ENCODE data around the gene MYLIP. TPM values are rescaled to one million over a fixed set of nuclear protein-coding genes. Genes with fewer than 3 reads are reported as not detected.

MYLIP gene
- total and polyA plus RNA-seq, 2 donors from 2014 or later = 27.1 to 52.8 TPM

- Histone ChIP-seq H3K36me3 (ENCODE audit: control insufficient read depth in 2 of 3, insufficient read depth in 3 of 3, low read length in 3 of 3) (peaks cover 5 to 33% (median 10%) of the 10 kb centered on the region in 3 donors), H3K9ac (ENCODE audit: low read length in 3 of 3) (no peak overlapping the region)
- TF ChIP-seq CTCF (IDR thresholded peaks at IDR 0.05; ENCODE audit: borderline replicate concordance, extremely low read depth, insufficient read depth) = no peak
These were observed 21.2 kb downstream of the MYLIP start for GRCh38 chr6:16150098-16150497.

DNA sequence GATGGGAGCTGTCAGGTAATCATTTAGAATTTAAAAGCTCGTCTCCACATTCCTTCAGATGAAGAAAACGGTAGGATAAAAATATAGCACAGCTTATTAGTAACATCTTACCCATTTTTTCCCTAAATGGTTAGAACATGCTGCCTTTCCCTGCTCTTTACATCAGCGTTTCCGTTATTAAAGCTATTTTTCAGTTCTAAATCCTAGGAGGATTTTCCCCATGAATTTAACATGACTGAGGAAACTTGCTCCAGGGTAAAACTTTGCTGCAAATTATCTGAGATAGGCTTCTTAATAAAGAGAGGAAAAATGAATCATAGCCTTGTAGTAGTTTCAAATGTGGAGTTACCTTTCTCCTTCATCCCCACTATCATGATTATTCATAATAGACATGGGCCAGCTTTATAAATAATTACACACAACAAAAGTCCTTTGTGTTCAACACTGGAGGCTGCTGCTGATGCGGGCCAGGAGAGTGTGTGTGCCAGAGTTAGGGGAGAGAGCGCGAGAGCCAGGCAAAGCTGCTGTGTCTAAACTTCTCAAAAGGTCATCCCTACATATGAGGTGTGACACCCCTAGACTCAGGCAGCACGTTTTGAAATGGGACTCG is 24.4 kb downstream of the MYLIP start:
- Histone ChIP-seq H3K9me3 (ENCODE audit: control insufficient read depth in 2 of 3, insufficient read depth in 1 of 3, low read length in 3 of 3) (no peaks in the 10 kb centered on the region), H3K9ac (ENCODE audit: low read length in 3 of 3) (no peak overlapping the region), H3K4me3 (ENCODE audit: low read length in 3 of 3) (no peak overlapping the region), H3K27me3 (ENCODE audit: control insufficient read depth, insufficient read depth, low read length) (no peaks in the 10 kb centered on the region), H3K36me3 (ENCODE audit: control insufficient read depth in 2 of 3, insufficient read depth in 3 of 3, low read length in 3 of 3) (peaks cover 4 to 7% (median 5%) of the 10 kb centered on the region in 3 donors), H3K27ac (ENCODE audit: low read depth in 2 of 2, low read length in 2 of 2) (no peak overlapping the region), H3K4me1 (ENCODE audit: control insufficient read depth in 2 of 3, insufficient read depth in 2 of 3, low read depth in 1 of 3, low read length in 3 of 3) (peaks cover 0 to 1% (median 0%) of the 10 kb centered on the region in 3 donors)
- TF ChIP-seq CTCF (IDR thresholded peaks at IDR 0.05; ENCODE audit: borderline replicate concordance, extremely low read depth, insufficient read depth) = no peak
- no peak for DNase-seq
- FAIRE-seq = no peak
- intact Hi-C loops (cut with DNase I) = no loop called here

More at GRCh38 chr6:16150098-16150497, 21.2 kb downstream of the MYLIP start:
- DNase-seq (no peak), FAIRE-seq (no peak)
- H3K4me1 ChIP-seq (ENCODE audit: control insufficient read depth in 2 of 3, insufficient read depth in 2 of 3, low read depth in 1 of 3, low read length in 3 of 3) = peaks cover 0 to 9% (median 6%) of the 10 kb centered on the region in 3 donors
- intact Hi-C loops (cut with DNase I) = no loop called here
- H3K27ac ChIP-seq (ENCODE audit: low read depth in 2 of 2, low read length in 2 of 2) = no peak overlapping the region
- no peaks in the 10 kb centered on the region for H3K9me3 ChIP-seq (ENCODE audit: control insufficient read depth in 2 of 3, insufficient read depth in 1 of 3, low read length in 3 of 3)
- no peaks in the 10 kb centered on the region for H3K27me3 ChIP-seq (ENCODE audit: control insufficient read depth, insufficient read depth, low read length)
- H3K4me3 ChIP-seq (ENCODE audit: low read length in 3 of 3) = no peak overlapping the region

DNA sequence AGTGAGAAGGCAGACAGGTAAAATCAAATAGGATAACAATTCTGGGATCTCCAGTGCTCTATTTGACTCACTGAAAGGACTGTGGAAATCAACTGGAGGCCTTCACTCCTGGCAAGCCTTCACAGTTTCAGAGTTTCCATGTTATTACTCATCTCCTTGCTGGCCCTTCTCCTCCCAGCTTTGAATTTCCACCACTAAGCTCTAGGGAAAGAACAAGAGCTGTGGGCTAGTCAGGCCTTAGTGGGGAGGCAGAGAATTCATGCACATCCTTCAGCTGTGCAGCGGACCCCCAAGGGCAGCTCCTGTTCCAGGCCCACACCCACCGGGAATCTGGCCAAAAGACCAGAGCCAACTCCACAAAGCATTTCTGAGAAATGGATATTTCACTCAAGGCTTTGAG is 26.0 kb downstream of the MYLIP start:
- H3K4me3 ChIP-seq (ENCODE audit: low read length in 3 of 3) = no peak overlapping the region
- no peaks in the 10 kb centered on the region for H3K4me1 ChIP-seq (ENCODE audit: control insufficient read depth in 2 of 3, insufficient read depth in 2 of 3, low read depth in 1 of 3, low read length in 3 of 3)
- no peak overlapping the region for H3K9ac ChIP-seq (ENCODE audit: low read length in 3 of 3)
- DNase-seq = no peak
- H3K27ac ChIP-seq (ENCODE audit: low read depth in 2 of 2, low read length in 2 of 2) = no peak overlapping the region
- no peaks in the 10 kb centered on the region for H3K9me3 ChIP-seq (ENCODE audit: control insufficient read depth in 2 of 3, insufficient read depth in 1 of 3, low read length in 3 of 3)
- intact Hi-C loops (cut with DNase I) = no loop called here
- H3K27me3 ChIP-seq (ENCODE audit: control insufficient read depth, insufficient read depth, low read length) = no peaks in the 10 kb centered on the region
- no peak for FAIRE-seq
- TF ChIP-seq CTCF (IDR thresholded peaks at IDR 0.05; ENCODE audit: borderline replicate concordance, extremely low read depth, insufficient read depth) = no peak
- H3K36me3 ChIP-seq (ENCODE audit: control insufficient read depth in 2 of 3, insufficient read depth in 3 of 3, low read length in 3 of 3) = peaks cover 4 to 7% (median 4%) of the 10 kb centered on the region in 3 donors

GRCh38 chr6:16157492-16157891 is 28.6 kb downstream of the MYLIP start:
- Histone ChIP-seq H3K4me3 (ENCODE audit: low read length in 3 of 3) (no peak overlapping the region), H3K36me3 (ENCODE audit: control insufficient read depth in 2 of 3, insufficient read depth in 3 of 3, low read length in 3 of 3) (peaks cover 0 to 2% (median 0%) of the 10 kb centered on the region in 3 donors), H3K9me3 (ENCODE audit: control insufficient read depth in 2 of 3, insufficient read depth in 1 of 3, low read length in 3 of 3) (no peaks in the 10 kb centered on the region), H3K4me1 (ENCODE audit: control insufficient read depth in 2 of 3, insufficient read depth in 2 of 3, low read depth in 1 of 3, low read length in 3 of 3) (no peaks in the 10 kb centered on the region), H3K9ac (ENCODE audit: low read length in 3 of 3) (no peak overlapping the region), H3K27me3 (ENCODE audit: control insufficient read depth, insufficient read depth, low read length) (no peaks in the 10 kb centered on the region), H3K27ac (ENCODE audit: low read depth in 2 of 2, low read length in 2 of 2) (no peak overlapping the region)
- DNase-seq (no peak), FAIRE-seq (no peak)
- TF ChIP-seq CTCF (IDR thresholded peaks at IDR 0.05; ENCODE audit: borderline replicate concordance, extremely low read depth, insufficient read depth) = no peak
- intact Hi-C loops (cut with DNase I) = no loop called here

Measured in kidney (tissue), 14 donors.